ENCODE data around the gene PCNX2. TPM values are rescaled to one million over a fixed set of nuclear protein-coding genes. Genes with fewer than 3 reads are reported as not detected.

Gene PCNX2
- total RNA-seq, 2 donors from 2014 or later: 23.9 to 39.1 TPM

DNA sequence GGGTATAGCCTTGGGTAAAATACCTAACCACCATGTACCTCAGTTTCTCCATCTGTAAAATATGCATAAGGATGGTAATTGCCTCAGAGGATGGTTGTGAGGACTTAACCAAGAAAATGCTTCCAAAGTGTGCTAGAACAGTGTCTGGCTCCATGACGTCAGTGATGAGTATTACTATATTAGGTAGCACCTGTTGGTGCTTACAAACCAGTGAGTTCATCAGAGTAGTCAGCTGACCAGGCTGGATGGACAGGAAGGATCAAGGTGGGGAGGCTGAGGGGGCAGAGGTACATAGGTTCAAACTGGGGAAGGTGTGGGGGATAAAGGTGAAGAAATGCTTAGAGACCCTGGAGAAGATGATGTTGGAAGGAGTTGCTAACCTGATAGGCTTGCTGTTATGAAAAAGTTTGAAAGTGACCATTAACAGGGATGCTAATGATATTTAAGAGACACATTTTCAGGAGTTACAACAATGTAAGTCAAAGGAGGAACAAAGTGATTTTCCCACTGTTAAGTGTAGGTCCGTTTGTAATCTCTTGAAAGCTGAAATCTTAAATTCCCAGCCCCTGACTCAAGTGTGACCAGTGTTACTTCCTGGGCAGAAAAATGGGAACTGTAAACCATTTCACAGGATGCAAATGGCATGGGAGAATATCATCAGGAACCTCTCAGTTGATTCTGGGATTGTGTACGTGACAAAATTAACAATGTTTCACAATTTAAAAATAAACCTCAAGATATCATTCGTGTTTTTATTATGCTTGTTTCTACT is 340.7 kb downstream of the PCNX2 start:
- H3K4me3 Mint-ChIP-seq: no peak overlapping the region

DNA sequence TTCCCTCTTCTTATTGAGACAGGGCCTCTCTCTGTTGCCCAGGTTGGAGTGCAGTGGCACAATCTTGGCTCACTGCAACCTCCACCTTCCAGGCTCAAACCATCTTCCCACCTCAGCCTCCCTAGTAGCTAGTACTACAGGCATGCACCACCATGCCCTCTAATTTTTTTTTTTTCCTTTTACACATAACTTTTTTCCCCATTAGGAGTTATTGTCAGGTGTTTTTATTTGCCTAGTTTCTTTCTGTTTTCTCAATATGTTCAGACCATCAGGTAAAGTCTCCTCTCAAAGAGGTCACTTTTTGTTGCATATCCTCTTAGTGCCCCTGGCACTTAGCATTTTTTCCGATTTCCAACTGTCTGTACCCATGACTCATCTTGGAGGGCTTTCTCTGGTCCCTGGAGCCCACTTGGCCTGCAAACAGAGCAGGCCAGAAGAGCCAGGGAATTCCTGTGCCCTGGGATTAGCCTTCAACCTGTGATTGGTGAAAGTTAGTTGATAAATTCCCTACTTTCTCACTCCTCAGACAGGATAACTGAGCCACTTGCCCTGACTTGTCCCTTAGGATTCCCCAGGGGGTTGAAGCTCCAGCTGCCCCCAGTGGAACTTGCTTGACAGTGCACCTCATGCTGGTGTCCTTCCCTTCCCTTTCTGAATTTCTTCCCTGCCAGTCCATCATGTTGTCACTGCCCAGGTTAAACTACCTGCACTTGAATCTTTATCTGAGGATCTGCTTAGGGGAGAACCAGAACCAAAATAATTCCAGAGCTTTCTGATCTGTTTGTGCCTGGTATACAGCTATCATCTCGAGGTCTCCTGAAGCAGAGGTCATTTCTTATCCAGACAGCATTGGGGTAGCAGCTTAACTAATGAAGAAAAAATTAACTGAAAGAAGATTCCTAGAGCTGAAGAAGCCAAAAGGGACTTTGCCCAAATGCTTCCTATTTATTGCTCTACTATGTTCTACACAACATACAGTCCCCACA is 342.7 kb downstream of the PCNX2 start:
- WGBS, 2 experiments (ENCODE audit: insufficient coverage in 1 of 2, insufficient read length in 1 of 2): 83 to 88% methylated on average over 2 of the region's 2 CpGs
- no peak overlapping the region for H3K4me3 Mint-ChIP-seq
- peaks cover 15% of the 10 kb centered on the region for H3K4me1 Mint-ChIP-seq
- no peak overlapping the region for H3K4me3 ChIP-seq (ENCODE audit: low read length)
- H3K27me3 Mint-ChIP-seq (ENCODE audit: insufficient read depth): peaks cover 4% of the 10 kb centered on the region
- peak overlapping the region; percentile 36 for H3K27ac Mint-ChIP-seq
- peaks cover 19% of the 10 kb centered on the region for H3K36me3 ChIP-seq (ENCODE audit: control insufficient read depth, insufficient read depth, low read length)
- peak; percentile 91 for DNase-seq
- H3K27ac ChIP-seq (ENCODE audit: low read depth, low read length): no peak overlapping the region
- TF ChIP-seq, protein P1, sequence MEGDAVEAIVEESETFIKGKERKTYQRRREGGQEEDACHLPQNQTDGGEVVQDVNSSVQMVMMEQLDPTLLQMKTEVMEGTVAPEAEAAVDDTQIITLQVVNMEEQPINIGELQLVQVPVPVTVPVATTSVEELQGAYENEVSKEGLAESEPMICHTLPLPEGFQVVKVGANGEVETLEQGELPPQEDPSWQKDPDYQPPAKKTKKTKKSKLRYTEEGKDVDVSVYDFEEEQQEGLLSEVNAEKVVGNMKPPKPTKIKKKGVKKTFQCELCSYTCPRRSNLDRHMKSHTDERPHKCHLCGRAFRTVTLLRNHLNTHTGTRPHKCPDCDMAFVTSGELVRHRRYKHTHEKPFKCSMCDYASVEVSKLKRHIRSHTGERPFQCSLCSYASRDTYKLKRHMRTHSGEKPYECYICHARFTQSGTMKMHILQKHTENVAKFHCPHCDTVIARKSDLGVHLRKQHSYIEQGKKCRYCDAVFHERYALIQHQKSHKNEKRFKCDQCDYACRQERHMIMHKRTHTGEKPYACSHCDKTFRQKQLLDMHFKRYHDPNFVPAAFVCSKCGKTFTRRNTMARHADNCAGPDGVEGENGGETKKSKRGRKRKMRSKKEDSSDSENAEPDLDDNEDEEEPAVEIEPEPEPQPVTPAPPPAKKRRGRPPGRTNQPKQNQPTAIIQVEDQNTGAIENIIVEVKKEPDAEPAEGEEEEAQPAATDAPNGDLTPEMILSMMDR (conservative IDR thresholded peaks at IDR 0.05): peak; percentile 87
- H3K9me3 ChIP-seq (ENCODE audit: control insufficient read depth, low read length): peaks cover 10% of the 10 kb centered on the region
- peaks cover 4% of the 10 kb centered on the region for H3K9me3 Mint-ChIP-seq
- no peaks in the 10 kb centered on the region for H3K4me1 ChIP-seq (ENCODE audit: control insufficient read depth, insufficient read depth, low read length)
- no peak overlapping the region for H3K9ac ChIP-seq (ENCODE audit: extremely low read depth, low read length, poor library complexity, severe bottlenecking)
- peaks cover 18% of the 10 kb centered on the region for H3K36me3 Mint-ChIP-seq (ENCODE audit: low read depth)
- H3K27me3 ChIP-seq (ENCODE audit: control insufficient read depth, insufficient read depth, low read length, poor library complexity, severe bottlenecking): no peaks in the 10 kb centered on the region

More for the DNA sequence above, 340.7 kb downstream of the PCNX2 start:
- peaks cover 34% of the 10 kb centered on the region for H3K36me3 ChIP-seq (ENCODE audit: control insufficient read depth, insufficient read depth, low read length)
- no peak overlapping the region for H3K27ac Mint-ChIP-seq
- no peaks in the 10 kb centered on the region for H3K4me1 ChIP-seq (ENCODE audit: control insufficient read depth, insufficient read depth, low read length)
- H3K9me3 ChIP-seq (ENCODE audit: control insufficient read depth, low read length): peaks cover 22% of the 10 kb centered on the region
- no peak overlapping the region for H3K27ac ChIP-seq (ENCODE audit: low read depth, low read length)
- H3K36me3 Mint-ChIP-seq (ENCODE audit: low read depth): peaks cover 36% of the 10 kb centered on the region
- WGBS, 2 experiments (ENCODE audit: insufficient coverage in 1 of 2, insufficient read length in 1 of 2): 90 to 94% methylated on average over 3 to 4 of the region's 4 CpGs
- H3K4me3 ChIP-seq (ENCODE audit: low read length): no peak overlapping the region
- no peak for DNase-seq
- H3K9ac ChIP-seq (ENCODE audit: extremely low read depth, low read length, poor library complexity, severe bottlenecking): no peak overlapping the region
- peaks cover 13% of the 10 kb centered on the region for H3K9me3 Mint-ChIP-seq
- no peaks in the 10 kb centered on the region for H3K27me3 ChIP-seq (ENCODE audit: control insufficient read depth, insufficient read depth, low read length, poor library complexity, severe bottlenecking)
- TF ChIP-seq, protein P1 (conservative IDR thresholded peaks at IDR 0.05): no peak
- peaks cover 14% of the 10 kb centered on the region for H3K4me1 Mint-ChIP-seq
- no peaks in the 10 kb centered on the region for H3K27me3 Mint-ChIP-seq (ENCODE audit: insufficient read depth)

DNA sequence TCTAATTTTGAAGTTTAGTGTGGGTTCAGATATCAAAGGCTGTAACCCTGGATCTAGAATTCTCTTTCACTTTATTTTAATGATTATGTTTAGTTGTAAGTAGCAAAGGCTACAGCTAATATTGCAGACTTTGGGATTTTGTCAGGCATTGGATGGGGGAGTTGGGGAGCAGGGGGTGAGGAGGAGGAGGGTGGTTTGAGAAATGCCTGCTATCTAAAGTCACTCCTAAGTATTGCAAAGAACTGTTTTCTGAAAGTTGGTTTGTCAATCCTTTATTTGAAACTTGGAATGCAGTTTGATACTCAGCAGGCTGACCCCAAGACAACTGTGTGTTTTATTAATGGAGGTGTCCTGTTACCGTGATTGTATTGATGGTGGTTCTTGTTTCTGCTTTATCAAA is 343.9 kb downstream of the PCNX2 start:
- H3K9me3 Mint-ChIP-seq: no peaks in the 10 kb centered on the region
- Histone ChIP-seq H3K9me3 (ENCODE audit: control insufficient read depth, low read length) (no peaks in the 10 kb centered on the region), H3K9ac (ENCODE audit: extremely low read depth, low read length, poor library complexity, severe bottlenecking) (no peak overlapping the region), H3K27ac (ENCODE audit: low read depth, low read length) (no peak overlapping the region), H3K4me3 (ENCODE audit: low read length) (peak overlapping the region; percentile 90), H3K4me1 (ENCODE audit: control insufficient read depth, insufficient read depth, low read length) (no peaks in the 10 kb centered on the region), H3K27me3 (ENCODE audit: control insufficient read depth, insufficient read depth, low read length, poor library complexity, severe bottlenecking) (no peaks in the 10 kb centered on the region), H3K36me3 (ENCODE audit: control insufficient read depth, insufficient read depth, low read length) (peaks cover 7% of the 10 kb centered on the region)
- H3K4me1 Mint-ChIP-seq: peaks cover 15% of the 10 kb centered on the region
- H3K36me3 Mint-ChIP-seq (ENCODE audit: low read depth): peaks cover 7% of the 10 kb centered on the region
- no peak for DNase-seq
- peaks cover 8% of the 10 kb centered on the region for H3K27me3 Mint-ChIP-seq (ENCODE audit: insufficient read depth)
- H3K4me3 Mint-ChIP-seq: peak overlapping the region; percentile 81
- 87% methylated on average over 1 of the region's 1 CpG; no CpG with 5 or more reads in 1 of the 2 experiments for WGBS, 2 experiments (ENCODE audit: insufficient coverage in 1 of 2, insufficient read length in 1 of 2)
- H3K27ac Mint-ChIP-seq: no peak overlapping the region
- TF ChIP-seq, protein P1 (conservative IDR thresholded peaks at IDR 0.05): no peak

Data from endodermal cell (in vitro differentiated cells).